Activated T-helper 1 cell treated with anti-CD3 and anti-CD28 coated beads, Interleukin-12 subunit alpha, Interleukin-12 subunit beta, Interleukin-2, Interleukin-4 antibody, amounts not matched to agents 30 ng/mL and 10 ng/mL and 1 ng/mL, durations not matched to agents 14 hours and 24 hours and 36 hours (primary cell): ENCODE measurements around the gene PCTP. TPM values are rescaled to one million over a fixed set of nuclear protein-coding genes. Genes with fewer than 3 reads are reported as not detected.

ENCODE experiments used
- DNase-seq: peaks from one replicate; pipeline ENCODE4 v3.0.0; 2021; ENCODE audit warnings: low spot score
- H3K27ac Mint-ChIP-seq: one replicate; pipeline ENCODE4 v1.8.0; 2021; ENCODE audit warnings: mild to moderate bottlenecking, mixed read lengths
- H3K27me3 Mint-ChIP-seq: one replicate; pipeline ENCODE4 v1.8.0; 2022; ENCODE audit warnings: mild to moderate bottlenecking, moderate library complexity, mixed read lengths; ENCODE audit not compliant: insufficient read depth
- H3K36me3 Mint-ChIP-seq: one replicate; pipeline ENCODE4 v1.8.0; 2021; ENCODE audit warnings: low read depth, mixed read lengths
- H3K4me1 Mint-ChIP-seq: one replicate; pipeline ENCODE4 v1.8.0; 2021; ENCODE audit warnings: low read depth, mixed read lengths
- H3K4me3 Mint-ChIP-seq: one replicate; pipeline ENCODE4 v1.8.0; 2021; ENCODE audit warnings: mild to moderate bottlenecking, moderate library complexity, mixed read lengths
- H3K9me3 Mint-ChIP-seq: one replicate; pipeline ENCODE4 v1.8.0; 2021; ENCODE audit warnings: mixed read lengths
- intact Hi-C: fragments of 100-400 bp; cut with micrococcal nuclease; formaldehyde crosslinking; loops from one replicate; pipeline ENCODE4 v1.15.1; 2024
- total RNA-seq: library from RNA; stranded (reverse); gene quantifications from 2 replicates; pipeline ENCODE4 v1.2.3, GENCODE V29; 2022

Gene PCTP
- total RNA-seq, 1 donor from 2014 or later, result 7.7 TPM

DNA sequence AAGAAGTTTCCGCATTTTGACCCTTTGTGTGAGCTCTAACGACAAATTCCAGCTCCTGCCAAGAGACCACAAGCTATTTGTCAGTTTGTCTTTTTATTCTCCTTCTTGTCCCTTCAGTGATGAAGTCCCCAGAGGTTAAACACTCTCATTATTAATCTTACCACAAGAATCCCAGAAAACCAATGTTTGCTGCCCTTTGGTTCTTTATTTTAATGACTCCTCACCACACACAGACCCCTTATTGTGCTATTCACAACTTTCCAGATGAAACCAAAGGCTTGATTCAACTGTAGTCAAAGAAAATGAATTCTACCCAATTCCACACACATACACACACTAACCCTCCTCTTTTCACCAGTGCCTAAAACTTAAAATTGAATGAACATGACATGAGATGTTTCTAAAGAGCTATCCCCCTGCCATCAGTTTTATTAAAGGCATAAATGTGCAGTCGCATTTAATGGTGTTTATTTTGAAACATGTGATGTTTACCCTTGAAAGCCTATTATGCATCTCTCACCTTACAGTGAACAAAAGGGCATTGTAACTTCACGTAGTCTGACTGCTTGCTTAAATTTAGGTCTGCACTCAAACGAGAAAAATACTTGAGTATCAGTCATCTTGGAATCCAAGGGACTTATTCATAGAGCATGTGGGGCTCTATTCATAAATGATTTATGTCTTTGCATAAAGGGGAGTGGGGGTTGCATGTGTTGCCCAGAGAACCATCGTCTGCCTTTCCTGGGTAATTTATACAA is 44.1 kb downstream of the PCTP start:
- H3K4me3 Mint-ChIP-seq, result no peak overlapping the region
- H3K4me1 Mint-ChIP-seq, result no peaks in the 10 kb centered on the region
- H3K27ac Mint-ChIP-seq, result no peak overlapping the region
- no peaks in the 10 kb centered on the region for H3K27me3 Mint-ChIP-seq
- no peak for DNase-seq
- no peaks in the 10 kb centered on the region for H3K9me3 Mint-ChIP-seq
- no peaks in the 10 kb centered on the region for H3K36me3 Mint-ChIP-seq
- intact Hi-C loops, result no loop called here

- H3K4me3 Mint-ChIP-seq, result no peak overlapping the region
- peaks cover 6% of the 10 kb centered on the region for H3K27me3 Mint-ChIP-seq
- no peaks in the 10 kb centered on the region for H3K4me1 Mint-ChIP-seq
- no peak overlapping the region for H3K27ac Mint-ChIP-seq
- H3K9me3 Mint-ChIP-seq, result peaks cover 4% of the 10 kb centered on the region
- DNase-seq, result no peak
- no peaks in the 10 kb centered on the region for H3K36me3 Mint-ChIP-seq
- intact Hi-C loops, result no loop called here
Measured at GRCh38 chr17:55806745-55807495, 56.1 kb downstream of the PCTP start.

DNA sequence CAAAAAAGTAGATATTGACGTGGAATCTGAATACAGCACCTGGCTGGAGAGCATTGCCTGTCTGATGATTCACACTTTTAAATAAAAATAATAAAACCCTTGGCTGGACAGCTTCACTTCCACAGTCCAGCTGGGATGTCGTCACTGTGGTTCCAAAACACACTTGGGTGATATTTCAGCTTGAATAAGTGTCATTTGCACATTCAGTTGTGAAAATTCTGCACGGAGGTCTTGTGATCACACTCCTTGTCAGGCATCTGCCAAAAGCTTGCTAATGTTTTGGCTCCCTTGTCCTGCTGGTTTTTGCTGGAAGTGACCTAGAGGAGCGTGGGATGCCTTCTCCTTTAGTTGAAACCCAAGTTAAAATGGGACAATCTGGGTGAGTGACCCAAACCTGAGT is 60.7 kb downstream of the PCTP start:
- no peaks in the 10 kb centered on the region for H3K36me3 Mint-ChIP-seq
- DNase-seq, result no peak
- intact Hi-C loops, result no loop called here
- H3K27ac Mint-ChIP-seq, result no peak overlapping the region
- H3K9me3 Mint-ChIP-seq, result no peaks in the 10 kb centered on the region
- peaks cover 6% of the 10 kb centered on the region for H3K27me3 Mint-ChIP-seq
- no peak overlapping the region for H3K4me3 Mint-ChIP-seq
- H3K4me1 Mint-ChIP-seq, result no peaks in the 10 kb centered on the region

GRCh38 chr17:55812323-55812722 is 61.5 kb downstream of the PCTP start:
- no peaks in the 10 kb centered on the region for H3K36me3 Mint-ChIP-seq
- intact Hi-C loops, result no loop called here
- peaks cover 3% of the 10 kb centered on the region for H3K27me3 Mint-ChIP-seq
- H3K4me1 Mint-ChIP-seq, result no peaks in the 10 kb centered on the region
- H3K9me3 Mint-ChIP-seq, result no peaks in the 10 kb centered on the region
- DNase-seq, result no peak
- H3K4me3 Mint-ChIP-seq, result no peak overlapping the region
- no peak overlapping the region for H3K27ac Mint-ChIP-seq

- H3K27ac Mint-ChIP-seq, result no peak overlapping the region
- H3K4me3 Mint-ChIP-seq, result no peak overlapping the region
- no peaks in the 10 kb centered on the region for H3K9me3 Mint-ChIP-seq
- intact Hi-C loops, result no loop called here
- H3K27me3 Mint-ChIP-seq, result peaks cover 7% of the 10 kb centered on the region
- no peaks in the 10 kb centered on the region for H3K4me1 Mint-ChIP-seq
- no peaks in the 10 kb centered on the region for H3K36me3 Mint-ChIP-seq
- DNase-seq, result no peak
Measured at GRCh38 chr17:55813944-55814343, 63.1 kb downstream of the PCTP start.

DNA sequence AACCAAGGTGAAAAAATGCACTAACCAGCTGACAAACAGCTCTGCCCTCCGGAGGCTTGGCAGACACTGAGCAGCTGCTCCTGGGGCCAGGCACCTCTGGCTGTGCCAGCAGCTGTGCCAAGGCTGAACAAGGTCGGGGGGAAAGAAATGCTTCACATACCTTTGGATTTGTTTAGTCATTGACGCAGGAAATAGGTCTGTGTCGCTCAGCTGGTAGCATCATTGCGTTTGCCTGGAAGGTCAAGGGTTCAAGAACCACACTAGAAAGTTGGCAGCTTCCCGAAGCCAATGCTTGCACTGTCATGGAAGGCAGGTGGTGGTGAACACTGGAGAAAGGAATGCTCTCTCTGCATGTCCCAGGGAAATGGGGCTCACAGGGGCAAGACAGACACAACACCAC is 63.5 kb downstream of the PCTP start:
- H3K9me3 Mint-ChIP-seq, result no peaks in the 10 kb centered on the region
- H3K36me3 Mint-ChIP-seq, result no peaks in the 10 kb centered on the region
- no peak overlapping the region for H3K27ac Mint-ChIP-seq
- intact Hi-C loops, result no loop called here
- no peak overlapping the region for H3K4me3 Mint-ChIP-seq
- peaks cover 7% of the 10 kb centered on the region for H3K27me3 Mint-ChIP-seq
- DNase-seq, result no peak
- no peaks in the 10 kb centered on the region for H3K4me1 Mint-ChIP-seq

- no peak overlapping the region for H3K27ac Mint-ChIP-seq
- no peak for DNase-seq
- no peak overlapping the region for H3K4me3 Mint-ChIP-seq
- no peaks in the 10 kb centered on the region for H3K4me1 Mint-ChIP-seq
- intact Hi-C loops, result no loop called here
- H3K36me3 Mint-ChIP-seq, result no peaks in the 10 kb centered on the region
- H3K27me3 Mint-ChIP-seq, result peaks cover 7% of the 10 kb centered on the region
- H3K9me3 Mint-ChIP-seq, result no peaks in the 10 kb centered on the region
Measured at GRCh38 chr17:55816532-55817396, 65.9 kb downstream of the PCTP start.

GRCh38 chr17:55817397-55817709 is 66.5 kb downstream of the PCTP start:
- no peak for DNase-seq
- no peaks in the 10 kb centered on the region for H3K4me1 Mint-ChIP-seq
- H3K27ac Mint-ChIP-seq, result no peak overlapping the region
- intact Hi-C loops, result no loop called here
- H3K27me3 Mint-ChIP-seq, result peaks cover 10% of the 10 kb centered on the region
- H3K9me3 Mint-ChIP-seq, result no peaks in the 10 kb centered on the region
- H3K36me3 Mint-ChIP-seq, result no peaks in the 10 kb centered on the region
- no peak overlapping the region for H3K4me3 Mint-ChIP-seq

DNA sequence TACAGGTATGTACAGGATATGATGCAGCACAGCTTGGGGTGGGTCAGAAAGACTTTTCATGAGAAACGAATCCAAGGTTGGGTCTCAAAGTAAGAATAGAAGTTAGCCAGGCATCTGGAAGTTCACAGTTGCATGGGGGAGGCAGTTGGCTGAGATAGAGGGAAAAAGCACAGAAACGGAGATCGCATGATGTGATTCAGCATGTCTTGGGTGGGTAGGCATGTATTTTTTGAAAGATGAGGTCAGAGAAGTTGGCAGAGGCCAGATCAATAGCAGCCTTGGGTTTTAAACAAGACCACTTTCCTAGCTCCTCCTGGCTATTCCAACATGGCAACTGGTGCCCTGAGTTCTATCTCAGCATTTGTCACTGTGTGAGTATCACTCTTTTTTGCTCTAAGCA is 67.2 kb downstream of the PCTP start:
- no peak for DNase-seq
- intact Hi-C loops, result no loop called here
- H3K4me1 Mint-ChIP-seq, result no peaks in the 10 kb centered on the region
- H3K27me3 Mint-ChIP-seq, result peaks cover 10% of the 10 kb centered on the region
- H3K27ac Mint-ChIP-seq, result no peak overlapping the region
- H3K36me3 Mint-ChIP-seq, result no peaks in the 10 kb centered on the region
- no peak overlapping the region for H3K4me3 Mint-ChIP-seq
- H3K9me3 Mint-ChIP-seq, result no peaks in the 10 kb centered on the region

GRCh38 chr17:55818451-55819375 is 67.9 kb downstream of the PCTP start:
- H3K36me3 Mint-ChIP-seq, result no peaks in the 10 kb centered on the region
- H3K27ac Mint-ChIP-seq, result no peak overlapping the region
- H3K4me3 Mint-ChIP-seq, result no peak overlapping the region
- DNase-seq, result no peak
- intact Hi-C loops, result no loop called here
- H3K27me3 Mint-ChIP-seq, result peaks cover 8% of the 10 kb centered on the region
- H3K4me1 Mint-ChIP-seq, result no peaks in the 10 kb centered on the region
- H3K9me3 Mint-ChIP-seq, result no peaks in the 10 kb centered on the region

GRCh38 chr17:55820675-55821074 is 69.8 kb downstream of the PCTP start:
- Mint-ChIP-seq H3K36me3 (no peaks in the 10 kb centered on the region), H3K9me3 (no peaks in the 10 kb centered on the region), H3K27me3 (peaks cover 8% of the 10 kb centered on the region), H3K27ac (no peak overlapping the region), H3K4me1 (no peaks in the 10 kb centered on the region), H3K4me3 (no peak overlapping the region)
- intact Hi-C loops, result no loop called here
- DNase-seq, result no peak

DNA sequence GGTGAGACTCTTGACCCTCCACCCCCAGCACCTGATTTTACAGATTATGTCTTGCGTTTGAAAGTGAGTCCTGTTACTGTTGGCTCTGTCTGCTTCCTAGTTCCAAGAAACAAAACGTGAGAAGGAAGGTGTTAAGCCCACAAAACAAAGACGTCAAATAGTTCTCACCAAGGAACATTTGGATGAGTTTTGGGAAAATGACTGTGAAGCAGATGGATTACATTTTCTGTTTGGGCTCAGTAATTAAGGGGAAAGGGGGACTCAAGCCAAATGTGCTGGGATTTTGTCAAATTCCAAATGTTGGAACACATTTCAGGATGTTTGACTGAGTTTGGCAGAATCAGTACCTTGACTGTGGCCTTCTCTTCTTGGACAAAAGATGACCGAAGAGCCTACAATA is 71.2 kb downstream of the PCTP start:
- intact Hi-C loops, result no loop called here
- H3K27me3 Mint-ChIP-seq, result peaks cover 8% of the 10 kb centered on the region
- no peak for DNase-seq
- H3K27ac Mint-ChIP-seq, result no peak overlapping the region
- no peaks in the 10 kb centered on the region for H3K4me1 Mint-ChIP-seq
- no peak overlapping the region for H3K4me3 Mint-ChIP-seq
- H3K9me3 Mint-ChIP-seq, result no peaks in the 10 kb centered on the region
- no peaks in the 10 kb centered on the region for H3K36me3 Mint-ChIP-seq
